Ovary (tissue), 3 donors: ENCODE results near the gene ETNPPL.

Source experiments
- CTCF ChIP-seq, 3 donors: fragments of 450-650 bp in 2 of 3; fragments of 200-600 bp in 1 of 3; IDR thresholded peaks; one replicate each; pipeline versions ENCODE4 v1.5.1 to v1.8.0; 2016 to 2022; ENCODE audit warnings: antibody characterized with exemption in 3 of 3, mild to moderate bottlenecking in 1 of 3
- EP300 ChIP-seq: sonication (generic); formaldehyde crosslinking; IDR thresholded peaks from one replicate; pipeline ENCODE4 v1.6.1; 2017; ENCODE audit warnings: antibody characterized with exemption
- POLR2A ChIP-seq: fragments of 450-650 bp; IDR thresholded peaks from one replicate; pipeline ENCODE4 v1.6.1; 2017; ENCODE audit warnings: antibody characterized with exemption, mild to moderate bottlenecking, moderate library complexity
- donor health status: DM: no; HTN: no; CAD: no.

GRCh38 chr4:108717386-108717785, 45.5 kb downstream of the ETNPPL start:
- no peak for TF ChIP-seq CTCF (IDR thresholded peaks at IDR 0.05)
- no peak for TF ChIP-seq POLR2A
- no peak for TF ChIP-seq EP300
